Right renal pelvis (tissue), 4 donors: Measurements from ENCODE around the gene ZFHX3. TPM values are rescaled to one million over a fixed set of nuclear protein-coding genes. Genes with fewer than 3 reads are reported as not detected.

Source experiments
- DNase-seq, 4 donors: peaks; one replicate each; pipeline ENCODE4 v3.0.0-alpha.2; 2013; ENCODE audit warnings: low read depth in 4 of 4, low spot score in 3 of 4, missing footprints in 1 of 4
- polyA plus RNA-seq, 4 donors: library from polyadenylated mRNA; unstranded; fragments of 120-200 nt; gene quantifications; one replicate each; pipeline ENCODE4 v1.2.1, GENCODE V29; 2013; ENCODE audit not compliant: insufficient read length in 4 of 4

Gene ZFHX3
- polyA plus RNA-seq, 4 donors, result 18.0 to 22.2 (median 19.4) TPM

DNA sequence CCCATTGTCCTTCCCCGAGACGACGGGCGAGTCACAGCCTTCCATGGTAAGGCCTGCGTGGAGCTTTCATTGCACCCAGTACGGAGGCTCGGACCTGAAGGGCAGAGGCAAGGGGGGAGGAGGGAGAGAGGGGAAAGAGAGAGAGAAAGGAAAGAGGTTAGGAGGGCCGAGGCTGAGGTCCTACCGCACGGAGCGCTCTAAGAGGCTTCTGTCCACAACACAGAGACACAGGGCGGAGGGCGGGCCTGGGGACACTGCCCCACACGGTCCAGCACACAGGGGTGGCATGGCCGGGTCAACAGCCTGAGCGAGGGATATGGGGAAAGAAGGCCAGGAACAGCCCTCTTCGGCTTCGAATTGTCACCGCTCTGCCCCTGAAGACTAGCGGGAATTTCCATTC is 87.8 kb downstream of the ZFHX3 start:
- no peak for DNase-seq

DNA sequence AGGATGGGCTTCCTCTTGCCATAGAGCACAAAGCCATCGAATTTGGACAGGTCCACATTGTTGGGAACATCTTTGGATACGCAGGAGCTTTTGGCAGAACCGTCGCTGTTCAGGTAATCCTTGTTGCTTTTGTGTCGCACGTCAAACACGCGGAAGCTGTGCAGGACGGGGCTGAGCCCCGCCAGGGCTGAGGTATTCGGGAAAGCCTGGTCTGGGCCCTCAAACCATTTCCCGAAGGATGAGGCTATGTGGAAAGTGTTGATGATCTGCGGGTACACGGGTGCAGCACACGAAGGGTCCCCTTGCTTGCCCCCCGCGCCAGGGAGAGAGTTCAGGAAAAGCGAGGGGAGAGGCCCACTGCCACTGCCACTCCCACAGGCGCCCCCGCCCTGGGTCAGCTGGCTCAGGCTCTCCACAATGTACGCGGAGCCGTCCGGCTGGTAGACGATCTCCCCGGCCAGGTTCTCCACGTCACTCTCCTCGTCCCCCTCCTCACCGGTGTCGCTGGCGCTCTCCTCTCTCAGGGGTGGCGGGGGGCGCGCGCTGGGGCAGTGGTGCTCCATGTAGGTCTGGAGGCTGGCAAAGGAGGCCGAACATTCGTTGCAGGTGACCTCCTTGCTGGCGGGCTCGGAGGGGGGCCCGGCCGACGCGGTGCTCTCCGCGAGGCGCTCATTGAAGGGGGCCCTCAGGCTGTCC is 88.5 kb downstream of the ZFHX3 start:
- DNase-seq, result no peak

DNA sequence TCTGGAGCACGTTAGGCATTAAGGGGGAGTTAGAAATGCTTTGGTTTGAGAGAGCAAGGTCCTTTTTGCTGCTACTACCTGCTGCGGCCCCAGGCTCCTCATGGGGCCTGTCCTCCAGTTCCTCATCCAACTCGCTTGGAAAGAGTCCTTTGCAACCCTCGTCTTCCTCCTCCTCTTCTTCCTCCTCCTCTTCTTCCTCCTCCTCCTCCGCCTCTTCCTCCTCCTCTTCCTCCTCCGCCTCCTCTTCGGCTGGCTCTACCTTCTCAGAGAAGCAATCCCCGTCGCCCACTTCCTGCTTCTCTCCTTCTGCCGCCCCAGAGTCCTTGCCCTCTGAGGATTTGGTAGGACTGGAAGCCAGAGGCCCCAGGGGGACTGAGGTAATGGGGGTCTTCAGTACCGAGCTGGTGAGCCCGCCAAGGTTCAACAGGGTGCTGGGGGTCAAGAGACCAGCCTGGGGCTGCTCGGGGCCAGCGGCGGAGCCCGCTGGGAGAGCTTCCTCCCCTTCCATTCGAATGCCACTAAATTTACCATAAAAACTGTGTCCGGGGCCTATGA is 89.3 kb downstream of the ZFHX3 start:
- no peak for DNase-seq

GRCh38 chr16:72957303-72958277 is 90.3 kb downstream of the ZFHX3 start:
- no peak for DNase-seq

DNA sequence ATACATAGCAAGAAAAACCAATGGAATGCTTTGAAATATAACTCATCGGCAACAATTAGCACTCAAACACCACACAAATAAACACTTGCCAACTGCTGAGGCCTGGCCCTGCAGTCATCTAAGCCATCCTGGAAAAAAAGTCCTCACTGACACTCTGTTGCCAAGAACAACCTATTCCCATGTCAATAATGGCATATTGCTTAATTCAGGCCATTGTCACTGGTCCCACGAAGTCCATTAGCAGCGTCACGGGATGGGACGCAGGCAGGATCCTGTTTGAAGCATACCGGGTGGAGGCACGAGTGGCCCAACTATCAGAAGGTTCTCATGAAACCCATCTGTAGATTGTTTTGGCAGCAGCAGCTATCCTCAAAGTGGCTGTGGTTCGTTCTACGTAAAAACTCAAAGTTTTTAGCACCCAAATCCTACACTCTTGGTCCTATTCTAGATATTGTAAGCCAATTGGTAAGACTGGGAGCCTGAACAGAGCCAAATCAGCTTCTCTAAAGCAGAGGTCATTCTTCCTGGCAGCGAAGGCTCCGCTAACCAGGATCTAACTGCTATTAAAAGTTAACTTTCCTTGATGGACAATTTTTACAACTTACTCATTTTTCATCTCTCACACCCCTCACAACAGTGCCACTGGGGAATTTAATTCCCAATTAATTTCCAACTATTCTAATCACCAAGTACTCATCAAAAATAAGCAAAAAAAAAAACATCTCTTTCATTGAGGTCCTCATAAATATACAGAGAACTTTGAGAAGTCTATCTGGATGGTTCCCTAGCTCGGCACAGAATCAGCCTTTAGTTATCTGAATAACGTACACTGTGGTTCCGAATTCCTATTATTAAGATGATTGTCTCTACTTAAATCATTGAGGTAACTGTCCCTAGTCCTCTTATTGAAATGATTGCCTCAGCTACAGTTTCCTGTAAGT is 91.5 kb downstream of the ZFHX3 start:
- DNase-seq, result no peak

- DNase-seq, result no peak
These were observed 95.1 kb downstream of the ZFHX3 start for GRCh38 chr16:72952811-72953271.

GRCh38 chr16:72952404-72952803 is 95.5 kb downstream of the ZFHX3 start:
- no peak for DNase-seq

DNA sequence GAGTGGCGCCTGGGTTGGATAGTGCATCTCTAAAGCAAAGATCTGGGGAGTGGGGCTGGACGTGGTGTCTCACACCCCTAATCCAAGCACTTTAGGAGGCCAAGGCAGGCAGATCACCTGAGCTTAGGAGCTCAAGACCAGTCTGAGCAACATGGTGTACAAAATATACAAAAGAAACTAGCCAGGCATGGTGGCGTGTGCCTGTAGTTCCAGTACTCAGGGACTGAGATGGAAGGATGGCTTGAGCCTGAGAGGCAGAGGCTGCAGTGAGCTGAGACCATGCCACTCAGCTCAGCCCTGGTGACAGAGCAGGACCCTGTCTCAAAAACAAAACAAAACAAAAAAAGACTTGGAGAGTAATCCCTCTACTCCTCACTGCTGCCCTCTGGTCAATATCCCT is 96.0 kb downstream of the ZFHX3 start:
- no peak for DNase-seq

- DNase-seq, result no peak
These were observed 97.3 kb downstream of the ZFHX3 start for GRCh38 chr16:72950669-72951068.

GRCh38 chr16:72948238-72948829 is 99.6 kb downstream of the ZFHX3 start:
- no peak for DNase-seq

DNA sequence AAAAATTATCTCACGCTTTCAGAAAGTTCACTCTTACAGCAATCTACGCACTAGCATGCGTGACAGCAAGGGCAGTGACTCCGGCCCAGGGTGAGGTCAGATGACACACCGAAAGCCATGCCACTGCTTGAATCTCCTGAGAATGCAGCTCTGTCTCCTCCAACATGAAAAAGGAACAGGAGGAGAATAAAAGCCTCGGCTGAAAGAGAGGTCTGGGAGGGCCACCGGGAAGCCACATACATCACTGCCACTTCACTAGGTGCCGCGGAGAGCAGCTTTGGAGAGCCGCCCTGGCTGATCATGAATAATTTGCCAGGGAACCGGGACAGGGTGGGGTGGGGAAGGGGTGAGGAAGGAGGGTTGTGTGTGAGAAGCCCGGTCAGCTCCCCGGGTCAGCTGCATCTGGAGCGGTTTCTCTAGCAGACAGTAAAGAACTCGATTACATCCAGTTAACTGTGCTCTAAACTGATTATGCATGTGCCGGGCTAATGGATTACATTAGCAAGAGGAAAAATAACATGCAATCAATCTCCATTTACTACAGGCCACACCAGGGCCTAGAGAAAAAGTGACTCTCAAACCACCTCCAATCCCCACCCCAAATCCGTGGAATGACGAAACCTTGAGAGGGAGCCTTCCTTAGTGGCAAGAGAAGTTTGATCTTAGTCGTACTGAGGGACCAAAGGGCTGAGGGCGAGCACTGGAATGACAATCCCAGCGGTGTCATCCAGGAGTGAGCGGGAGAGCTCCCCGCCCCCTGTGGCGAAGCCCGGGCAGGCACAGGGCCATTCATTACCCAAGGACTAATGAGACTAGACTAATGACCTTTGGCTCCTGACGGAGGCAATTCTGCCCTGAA is 100.3 kb downstream of the ZFHX3 start:
- no peak for DNase-seq

DNA sequence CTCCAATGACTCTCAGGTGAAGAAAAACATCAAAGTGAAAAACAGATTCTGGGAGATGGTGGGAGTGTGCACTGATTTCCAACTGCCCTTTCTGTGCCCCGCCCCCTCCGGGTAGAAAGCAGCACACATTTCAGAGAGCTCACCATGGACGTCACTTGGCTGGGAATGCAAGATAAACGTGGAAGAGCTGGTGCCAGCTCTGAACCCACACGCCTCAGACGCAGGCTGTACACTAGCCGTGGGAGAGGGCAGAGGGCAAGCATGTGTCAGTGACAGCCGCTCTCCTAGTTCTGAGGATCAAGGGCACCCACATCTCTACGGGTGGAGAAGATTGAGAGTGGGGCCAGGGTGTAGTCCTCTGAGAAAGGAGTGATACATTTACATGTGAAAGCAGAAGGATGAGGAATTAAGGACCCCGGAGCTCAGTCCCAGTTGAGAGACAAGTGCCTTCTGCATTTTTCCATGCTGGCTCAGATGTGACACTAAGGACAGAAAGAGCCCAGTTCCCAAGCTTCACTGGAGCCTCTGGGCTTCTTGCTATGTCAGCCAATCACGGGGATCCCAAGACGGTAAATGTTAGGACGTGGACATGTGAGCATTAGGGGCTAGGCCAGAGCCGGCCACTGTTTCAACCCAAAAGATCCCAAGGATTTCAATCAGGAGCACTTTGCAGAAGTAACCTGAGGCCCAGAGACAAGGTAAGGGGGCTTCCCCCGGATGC is 101.3 kb downstream of the ZFHX3 start:
- no peak for DNase-seq

DNA sequence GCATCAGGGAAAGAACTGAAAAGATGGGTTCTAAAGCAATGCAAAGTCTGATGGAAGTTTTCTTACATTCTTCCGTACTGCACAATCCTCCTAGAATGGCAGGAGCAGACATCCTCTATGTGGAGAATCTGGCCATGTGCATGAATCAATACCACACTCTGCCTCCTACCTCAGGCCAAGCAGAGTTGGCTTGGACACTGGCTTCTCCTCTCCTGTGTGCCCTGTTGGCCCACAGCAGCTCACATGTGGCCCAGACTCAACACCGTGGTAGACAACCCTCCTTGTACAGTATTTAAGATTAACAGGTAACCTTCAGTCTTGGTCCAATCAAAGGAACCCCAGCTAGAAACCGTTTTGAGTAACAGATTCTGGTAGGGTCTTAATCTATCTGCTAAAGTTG is 101.9 kb downstream of the ZFHX3 start:
- DNase-seq, result no peak

- DNase-seq, result no peak
These were observed 102.3 kb downstream of the ZFHX3 start for GRCh38 chr16:72945611-72946010.

GRCh38 chr16:72944757-72945485 is 103.0 kb downstream of the ZFHX3 start:
- no peak for DNase-seq

DNA sequence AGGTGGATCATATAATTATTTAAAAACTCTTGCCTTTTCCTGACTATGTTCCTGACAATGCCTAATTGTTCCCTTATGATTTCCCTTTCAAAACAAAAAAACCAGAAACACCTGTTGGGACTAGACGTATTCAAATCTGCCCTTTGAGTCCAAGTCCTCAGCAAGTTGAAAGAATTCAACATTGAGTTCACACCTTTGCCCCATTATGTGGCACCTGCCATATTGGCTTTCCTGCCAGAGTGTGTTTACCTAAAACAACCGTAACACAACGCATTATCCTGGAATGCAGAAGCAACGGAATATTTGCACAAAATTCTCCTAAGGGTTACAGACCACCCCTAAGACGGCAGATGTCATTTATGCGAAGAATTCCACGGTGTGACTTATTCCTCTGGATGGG is 105.9 kb downstream of the ZFHX3 start:
- no peak for DNase-seq

DNA sequence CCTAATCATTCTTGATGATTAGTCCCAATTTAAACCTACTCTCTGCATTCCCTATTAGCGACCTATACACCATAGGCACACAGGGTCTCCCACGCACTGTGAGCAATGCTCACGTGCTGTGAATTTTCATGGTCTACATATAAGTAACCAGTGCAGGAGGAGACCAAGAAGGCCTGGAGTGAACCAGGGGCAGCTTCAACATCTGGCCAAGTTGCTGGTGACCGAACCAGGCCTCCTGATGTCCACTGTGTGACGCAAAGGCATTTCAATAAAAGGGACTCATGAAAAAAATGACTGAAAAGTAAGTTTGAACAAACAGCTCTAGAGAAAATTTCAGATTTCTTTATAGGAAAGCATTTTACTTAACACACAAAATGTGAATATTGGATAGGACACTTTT is 107.0 kb downstream of the ZFHX3 start:
- DNase-seq, result no peak

DNA sequence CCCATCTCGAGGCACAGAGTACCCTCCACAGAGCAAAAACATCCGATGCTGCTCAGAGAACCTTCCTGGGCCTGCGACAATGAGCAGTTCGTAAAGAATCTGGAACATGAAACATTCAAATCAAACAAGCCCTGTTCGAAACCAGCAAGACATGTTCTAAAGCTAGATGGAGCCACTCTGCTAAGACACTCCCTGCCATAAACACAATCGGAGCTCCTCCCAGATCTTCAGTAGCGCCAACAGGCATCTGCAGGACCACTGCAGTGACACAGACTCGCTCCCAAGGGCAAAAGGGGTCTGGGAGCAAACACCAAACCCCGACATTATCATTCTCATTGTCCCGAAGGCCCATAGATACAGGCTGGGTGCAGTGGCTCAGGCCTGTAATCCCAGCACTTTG is 108.7 kb downstream of the ZFHX3 start:
- no peak for DNase-seq
